ENCODE data around the gene PALLD. TPM values are rescaled to one million over a fixed set of nuclear protein-coding genes. Genes with fewer than 3 reads are reported as not detected.

PALLD gene
- total RNA-seq, 1 donor from 2014 or later = 85.7 TPM

GRCh38 chr4:168854350-168854921, 357.6 kb downstream of the PALLD start:
- H3K9me3 Mint-ChIP-seq = no peaks in the 10 kb centered on the region
- no peak for DNase-seq (ENCODE audit: low spot score)
- peaks cover 18% of the 10 kb centered on the region for H3K4me1 Mint-ChIP-seq
- Histone ChIP-seq H3K36me3 (peaks cover 4% of the 10 kb centered on the region), H3K27me3 (no peaks in the 10 kb centered on the region), H3K9ac (no peak overlapping the region), H2AFZ (replicated peaks) (no peak overlapping the region), H3F3A (ENCODE audit: low read depth) (peaks cover 2% of the 10 kb centered on the region), H3K4me1 (peaks cover 14% of the 10 kb centered on the region), H3K4me3 (no peak overlapping the region), H3K9me3 (ENCODE audit: low read depth) (no peaks in the 10 kb centered on the region), H4K20me1 (ENCODE audit: low read depth) (peaks cover 59% of the 10 kb centered on the region), H3K27ac (no peak overlapping the region), H3K4me2 (no peak overlapping the region), H3K79me2 (ENCODE audit: low read depth) (peaks cover 100% of the 10 kb centered on the region)
- no peak overlapping the region for H3K4me3 Mint-ChIP-seq
- H3K27ac Mint-ChIP-seq = no peak overlapping the region
- TF ChIP-seq EZH2 (IDR thresholded peaks at IDR 0.05) (no peak), CTCF (IDR thresholded peaks at IDR 0.05) (no peak), EZH2phosphoT487 (IDR thresholded peaks at IDR 0.05) (no peak)
- H3K36me3 Mint-ChIP-seq = peaks cover 43% of the 10 kb centered on the region
- peaks cover 2% of the 10 kb centered on the region for H3K27me3 Mint-ChIP-seq (ENCODE audit: insufficient read depth, low read depth)

- Histone ChIP-seq H2AFZ (replicated peaks) (no peak overlapping the region), H3K36me3 (peaks cover 4% of the 10 kb centered on the region), H3K4me2 (no peak overlapping the region), H3K9me3 (ENCODE audit: low read depth) (no peaks in the 10 kb centered on the region), H3F3A (ENCODE audit: low read depth) (no peaks in the 10 kb centered on the region), H3K79me2 (ENCODE audit: low read depth) (peaks cover 100% of the 10 kb centered on the region), H3K4me1 (peaks cover 8% of the 10 kb centered on the region), H3K9ac (no peak overlapping the region), H3K27ac (no peak overlapping the region), H4K20me1 (ENCODE audit: low read depth) (peaks cover 58% of the 10 kb centered on the region), H3K27me3 (no peaks in the 10 kb centered on the region), H3K4me3 (no peak overlapping the region)
- Mint-ChIP-seq H3K36me3 (peaks cover 51% of the 10 kb centered on the region), H3K9me3 (no peaks in the 10 kb centered on the region), H3K4me1 (peaks cover 12% of the 10 kb centered on the region), H3K27ac (no peak overlapping the region), H3K4me3 (no peak overlapping the region), H3K27me3 (ENCODE audit: insufficient read depth, low read depth) (no peaks in the 10 kb centered on the region)
- no peak for TF ChIP-seq CTCF (IDR thresholded peaks at IDR 0.05)
- no peak for TF ChIP-seq EZH2 (IDR thresholded peaks at IDR 0.05)
- TF ChIP-seq EZH2phosphoT487 (IDR thresholded peaks at IDR 0.05) = no peak
- no peak for DNase-seq (ENCODE audit: low spot score)
These were observed 359.5 kb downstream of the PALLD start for GRCh38 chr4:168856312-168856711.

- Histone ChIP-seq H3K36me3 (peaks cover 4% of the 10 kb centered on the region), H3F3A (ENCODE audit: low read depth) (no peaks in the 10 kb centered on the region), H3K4me3 (no peak overlapping the region), H3K9me3 (ENCODE audit: low read depth) (no peaks in the 10 kb centered on the region), H4K20me1 (ENCODE audit: low read depth) (peaks cover 58% of the 10 kb centered on the region), H3K4me1 (peaks cover 8% of the 10 kb centered on the region), H3K79me2 (ENCODE audit: low read depth) (peaks cover 98% of the 10 kb centered on the region), H3K9ac (no peak overlapping the region), H3K27ac (no peak overlapping the region), H3K27me3 (no peaks in the 10 kb centered on the region), H3K4me2 (no peak overlapping the region), H2AFZ (replicated peaks) (no peak overlapping the region)
- TF ChIP-seq EZH2 (IDR thresholded peaks at IDR 0.05) (no peak), CTCF (IDR thresholded peaks at IDR 0.05) (no peak), EZH2phosphoT487 (IDR thresholded peaks at IDR 0.05) (no peak)
- no peak overlapping the region for H3K27ac Mint-ChIP-seq
- H3K9me3 Mint-ChIP-seq = no peaks in the 10 kb centered on the region
- no peaks in the 10 kb centered on the region for H3K27me3 Mint-ChIP-seq (ENCODE audit: insufficient read depth, low read depth)
- no peak overlapping the region for H3K4me3 Mint-ChIP-seq
- no peak for DNase-seq (ENCODE audit: low spot score)
- H3K4me1 Mint-ChIP-seq = peaks cover 12% of the 10 kb centered on the region
- H3K36me3 Mint-ChIP-seq = peaks cover 52% of the 10 kb centered on the region
These were observed 360.2 kb downstream of the PALLD start for GRCh38 chr4:168857009-168857408.
